Measurements from ENCODE around the gene KCNN1. TPM values are rescaled to one million over a fixed set of nuclear protein-coding genes. Genes with fewer than 3 reads are reported as not detected.

KCNN1 gene
- polyA plus RNA-seq, 1 donor from 2014 or later = 9.9 TPM

DNA sequence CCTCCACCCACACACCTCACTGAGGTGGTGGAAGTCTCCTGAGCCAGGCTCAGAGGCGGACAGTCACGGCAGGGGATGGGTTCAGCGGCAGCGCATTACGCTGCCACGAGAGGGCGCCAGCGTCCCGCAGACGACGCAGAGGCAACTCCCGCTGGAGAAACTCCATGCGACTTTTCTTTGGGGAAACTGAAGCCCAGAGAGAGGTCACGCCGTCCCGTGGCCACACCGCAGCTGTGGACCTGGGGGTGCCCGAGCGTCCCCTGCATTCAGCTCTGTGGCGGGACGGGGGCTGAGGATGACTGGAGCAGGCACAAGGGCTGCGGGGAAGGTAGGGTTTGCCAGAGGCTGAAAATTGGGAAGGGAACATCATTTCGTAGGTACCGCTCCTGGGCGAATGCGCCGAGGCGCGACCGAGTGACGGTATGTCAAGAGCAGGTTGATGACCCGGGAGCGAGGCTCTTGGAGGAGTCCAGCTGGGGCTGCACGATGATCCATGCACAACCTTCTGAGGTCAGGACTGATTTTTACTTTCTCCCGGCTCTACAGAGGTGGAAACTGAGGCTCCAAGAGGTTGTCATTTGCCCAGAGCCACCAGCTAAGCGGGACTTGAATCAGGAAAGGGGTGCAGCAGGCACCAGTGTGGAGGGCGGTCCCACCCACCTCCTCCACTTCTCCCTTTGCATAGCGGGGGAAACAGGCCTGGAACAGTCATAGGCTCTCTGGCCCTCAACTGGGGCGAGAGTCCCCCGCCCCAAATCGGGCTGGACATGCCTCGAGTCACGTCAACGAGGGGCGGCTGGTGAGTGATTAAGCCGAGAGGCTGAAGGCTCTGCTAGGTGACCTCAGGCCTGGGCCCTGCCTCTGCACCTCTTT, 40.4 kb downstream of the KCNN1 start:
- no peaks in the 10 kb centered on the region for H3K9me3 ChIP-seq (ENCODE audit: low read length)
- TF ChIP-seq TAF1 (IDR thresholded peaks at IDR 0.05; ENCODE audit: low read depth) (no peak), EZH2 (IDR thresholded peaks at IDR 0.05; ENCODE audit: borderline replicate concordance, insufficient read depth, low read length, poor library complexity, severe bottlenecking) (no peak), RAD21 (conservative IDR thresholded peaks at IDR 0.05) (peak; percentile 89), SMC3 (conservative IDR thresholded peaks at IDR 0.05; ENCODE audit: poor library complexity) (peak; percentile 85), MXI1 (conservative IDR thresholded peaks at IDR 0.05; ENCODE audit: poor library complexity, severe bottlenecking) (peak; percentile 34)
- TF ChIP-seq, protein P1, sequence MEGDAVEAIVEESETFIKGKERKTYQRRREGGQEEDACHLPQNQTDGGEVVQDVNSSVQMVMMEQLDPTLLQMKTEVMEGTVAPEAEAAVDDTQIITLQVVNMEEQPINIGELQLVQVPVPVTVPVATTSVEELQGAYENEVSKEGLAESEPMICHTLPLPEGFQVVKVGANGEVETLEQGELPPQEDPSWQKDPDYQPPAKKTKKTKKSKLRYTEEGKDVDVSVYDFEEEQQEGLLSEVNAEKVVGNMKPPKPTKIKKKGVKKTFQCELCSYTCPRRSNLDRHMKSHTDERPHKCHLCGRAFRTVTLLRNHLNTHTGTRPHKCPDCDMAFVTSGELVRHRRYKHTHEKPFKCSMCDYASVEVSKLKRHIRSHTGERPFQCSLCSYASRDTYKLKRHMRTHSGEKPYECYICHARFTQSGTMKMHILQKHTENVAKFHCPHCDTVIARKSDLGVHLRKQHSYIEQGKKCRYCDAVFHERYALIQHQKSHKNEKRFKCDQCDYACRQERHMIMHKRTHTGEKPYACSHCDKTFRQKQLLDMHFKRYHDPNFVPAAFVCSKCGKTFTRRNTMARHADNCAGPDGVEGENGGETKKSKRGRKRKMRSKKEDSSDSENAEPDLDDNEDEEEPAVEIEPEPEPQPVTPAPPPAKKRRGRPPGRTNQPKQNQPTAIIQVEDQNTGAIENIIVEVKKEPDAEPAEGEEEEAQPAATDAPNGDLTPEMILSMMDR (IDR thresholded peaks at IDR 0.05; ENCODE audit: poor library complexity, severe bottlenecking) = peak; percentile 86
- TF ChIP-seq, protein P2, sequence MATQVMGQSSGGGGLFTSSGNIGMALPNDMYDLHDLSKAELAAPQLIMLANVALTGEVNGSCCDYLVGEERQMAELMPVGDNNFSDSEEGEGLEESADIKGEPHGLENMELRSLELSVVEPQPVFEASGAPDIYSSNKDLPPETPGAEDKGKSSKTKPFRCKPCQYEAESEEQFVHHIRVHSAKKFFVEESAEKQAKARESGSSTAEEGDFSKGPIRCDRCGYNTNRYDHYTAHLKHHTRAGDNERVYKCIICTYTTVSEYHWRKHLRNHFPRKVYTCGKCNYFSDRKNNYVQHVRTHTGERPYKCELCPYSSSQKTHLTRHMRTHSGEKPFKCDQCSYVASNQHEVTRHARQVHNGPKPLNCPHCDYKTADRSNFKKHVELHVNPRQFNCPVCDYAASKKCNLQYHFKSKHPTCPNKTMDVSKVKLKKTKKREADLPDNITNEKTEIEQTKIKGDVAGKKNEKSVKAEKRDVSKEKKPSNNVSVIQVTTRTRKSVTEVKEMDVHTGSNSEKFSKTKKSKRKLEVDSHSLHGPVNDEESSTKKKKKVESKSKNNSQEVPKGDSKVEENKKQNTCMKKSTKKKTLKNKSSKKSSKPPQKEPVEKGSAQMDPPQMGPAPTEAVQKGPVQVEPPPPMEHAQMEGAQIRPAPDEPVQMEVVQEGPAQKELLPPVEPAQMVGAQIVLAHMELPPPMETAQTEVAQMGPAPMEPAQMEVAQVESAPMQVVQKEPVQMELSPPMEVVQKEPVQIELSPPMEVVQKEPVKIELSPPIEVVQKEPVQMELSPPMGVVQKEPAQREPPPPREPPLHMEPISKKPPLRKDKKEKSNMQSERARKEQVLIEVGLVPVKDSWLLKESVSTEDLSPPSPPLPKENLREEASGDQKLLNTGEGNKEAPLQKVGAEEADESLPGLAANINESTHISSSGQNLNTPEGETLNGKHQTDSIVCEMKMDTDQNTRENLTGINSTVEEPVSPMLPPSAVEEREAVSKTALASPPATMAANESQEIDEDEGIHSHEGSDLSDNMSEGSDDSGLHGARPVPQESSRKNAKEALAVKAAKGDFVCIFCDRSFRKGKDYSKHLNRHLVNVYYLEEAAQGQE (IDR thresholded peaks at IDR 0.05; ENCODE audit: borderline replicate concordance) = no peak
- H3K4me2 ChIP-seq (ENCODE audit: low read length) = no peak overlapping the region
- no peaks in the 10 kb centered on the region for H4K20me1 ChIP-seq (ENCODE audit: insufficient read depth)
- no peaks in the 10 kb centered on the region for H3K36me3 ChIP-seq (ENCODE audit: insufficient read depth, low read length)
- H3K27ac ChIP-seq (ENCODE audit: low read length) = no peak overlapping the region
- H3K9ac ChIP-seq (ENCODE audit: low read length) = no peak overlapping the region
- no peaks in the 10 kb centered on the region for H3K9me2 ChIP-seq (ENCODE audit: insufficient read depth, low read length)
- H3K27me3 ChIP-seq (ENCODE audit: insufficient read depth, low read depth, low read length) = peaks cover 3% of the 10 kb centered on the region
- H2AFZ ChIP-seq (ENCODE audit: low read depth, low read length) = no peak overlapping the region
- peak overlapping the region; percentile 62 for H3K4me3 ChIP-seq (ENCODE audit: low read length)
- no peaks in the 10 kb centered on the region for H3K79me2 ChIP-seq (replicated peaks; ENCODE audit: insufficient read depth, low read length)
- no peaks in the 10 kb centered on the region for H3F3A ChIP-seq (ENCODE audit: insufficient read depth, low read length, poor library complexity, severe bottlenecking)

DNA sequence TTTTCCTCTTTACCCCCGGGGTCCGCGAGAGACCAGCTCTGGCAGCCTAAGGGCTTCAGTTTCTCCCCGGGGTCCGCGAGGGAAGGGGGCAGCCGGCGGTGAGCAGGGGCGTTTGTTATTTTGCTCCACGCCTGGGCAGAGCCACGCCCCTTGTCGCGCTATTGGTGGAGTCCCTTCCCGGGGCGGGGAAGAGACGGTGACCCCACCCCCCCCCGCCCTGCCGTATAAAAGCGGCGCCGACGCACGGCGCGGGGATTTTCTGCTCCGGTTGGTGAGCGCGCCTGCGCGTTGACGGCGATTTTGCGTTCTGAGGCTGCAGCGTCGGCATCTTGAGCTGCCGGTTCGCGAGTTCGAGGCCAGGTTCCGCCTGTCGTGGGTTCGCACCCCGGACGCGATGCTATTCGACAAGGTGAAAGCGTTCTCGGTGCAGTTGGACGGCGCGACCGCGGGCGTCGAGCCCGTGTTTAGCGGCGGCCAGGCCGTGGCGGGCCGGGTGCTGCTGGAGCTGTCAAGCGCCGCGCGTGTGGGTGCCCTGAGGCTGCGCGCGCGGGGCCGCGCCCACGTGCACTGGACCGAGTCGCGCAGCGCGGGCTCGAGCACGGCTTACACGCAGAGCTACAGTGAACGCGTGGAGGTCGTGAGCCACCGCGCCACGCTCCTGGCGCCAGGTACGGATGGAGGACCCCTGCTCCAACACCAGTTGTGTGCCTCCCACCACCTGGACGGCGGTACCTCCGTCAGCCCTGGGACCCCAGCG, 41.2 kb downstream of the KCNN1 start, which contains the start of gene ARRDC2:
Gene ARRDC2 (plus strand): TSS at position 254 of the 757 bp plus-strand sequence. CDS start 141 bp downstream, at position 395.
- Histone ChIP-seq H3K27ac (ENCODE audit: low read length) (no peak within 1 kb of the TSS), H3K9me3 (ENCODE audit: low read length) (no peaks in the 10 kb centered on the region), H3K9me2 (ENCODE audit: insufficient read depth, low read length) (no peaks in the 10 kb centered on the region), H2AFZ (ENCODE audit: low read depth, low read length) (no peak within 1 kb of the TSS), H3F3A (ENCODE audit: insufficient read depth, low read length, poor library complexity, severe bottlenecking) (no peaks in the 10 kb centered on the region), H4K20me1 (ENCODE audit: insufficient read depth) (no peaks in the 10 kb centered on the region), H3K9ac (ENCODE audit: low read length) (no peak within 1 kb of the TSS), H3K79me2 (replicated peaks; ENCODE audit: insufficient read depth, low read length) (no peaks in the 10 kb centered on the region), H3K36me3 (ENCODE audit: insufficient read depth, low read length) (no peaks in the 10 kb centered on the region), H3K27me3 (ENCODE audit: insufficient read depth, low read depth, low read length) (no peaks in the 10 kb centered on the region), H3K4me3 (ENCODE audit: low read length) (peak within 1 kb of the TSS; percentile 62), H3K4me2 (ENCODE audit: low read length) (no peak within 1 kb of the TSS)
- no peak for TF ChIP-seq EZH2 (IDR thresholded peaks at IDR 0.05; ENCODE audit: borderline replicate concordance, insufficient read depth, low read length, poor library complexity, severe bottlenecking)
- peak; percentile 21 for TF ChIP-seq EP300 (conservative IDR thresholded peaks at IDR 0.05; ENCODE audit: poor library complexity, severe bottlenecking)

Data from neural cell (in vitro differentiated cells).